ENCODE results near the gene IPO11.
"Not testable (repeated sequence)": the region's sequence is repeated elsewhere in the genome, so short reads cannot be mapped to it uniquely, and the experiment has no call there.

GRCh38 chr5:62657772-62658171 is 245.2 kb downstream of the IPO11 start:
- TF ChIP-seq, protein P1, sequence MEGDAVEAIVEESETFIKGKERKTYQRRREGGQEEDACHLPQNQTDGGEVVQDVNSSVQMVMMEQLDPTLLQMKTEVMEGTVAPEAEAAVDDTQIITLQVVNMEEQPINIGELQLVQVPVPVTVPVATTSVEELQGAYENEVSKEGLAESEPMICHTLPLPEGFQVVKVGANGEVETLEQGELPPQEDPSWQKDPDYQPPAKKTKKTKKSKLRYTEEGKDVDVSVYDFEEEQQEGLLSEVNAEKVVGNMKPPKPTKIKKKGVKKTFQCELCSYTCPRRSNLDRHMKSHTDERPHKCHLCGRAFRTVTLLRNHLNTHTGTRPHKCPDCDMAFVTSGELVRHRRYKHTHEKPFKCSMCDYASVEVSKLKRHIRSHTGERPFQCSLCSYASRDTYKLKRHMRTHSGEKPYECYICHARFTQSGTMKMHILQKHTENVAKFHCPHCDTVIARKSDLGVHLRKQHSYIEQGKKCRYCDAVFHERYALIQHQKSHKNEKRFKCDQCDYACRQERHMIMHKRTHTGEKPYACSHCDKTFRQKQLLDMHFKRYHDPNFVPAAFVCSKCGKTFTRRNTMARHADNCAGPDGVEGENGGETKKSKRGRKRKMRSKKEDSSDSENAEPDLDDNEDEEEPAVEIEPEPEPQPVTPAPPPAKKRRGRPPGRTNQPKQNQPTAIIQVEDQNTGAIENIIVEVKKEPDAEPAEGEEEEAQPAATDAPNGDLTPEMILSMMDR (IDR thresholded peaks at IDR 0.05; ENCODE audit: low read depth, low read length, missing input control): not testable (repeated sequence)
- not testable (repeated sequence) for TF ChIP-seq ZBTB33, YY1 (IDR thresholded peaks at IDR 0.05)

All from liver (tissue), 2 donors.